H1 (cell line): ENCODE results near the gene VPS13D. TPM values are rescaled to one million over a fixed set of nuclear protein-coding genes. Genes with fewer than 3 reads are reported as not detected.

Experiments
- CTCF ChIA-PET: fragments of 300-600 bp; sonication (Branson Sonifier 250); formaldehyde crosslinking; loops from one replicate; lab custom pipeline; 2021; ENCODE audit not compliant: partially characterized antibody; lab: Charles Lee
- POLR2A ChIA-PET: fragments of 300-600 bp; sonication (Branson Sonifier 250); formaldehyde crosslinking; loops from one replicate; lab custom pipeline; 2021; ENCODE audit warnings: inconsistent platforms; ENCODE audit not compliant: partially characterized antibody; lab: Charles Lee
- DNase-seq, 2 experiments: peaks; one replicate each; pipeline versions ENCODE4 v3.0.0 to v3.0.0-alpha.2; 2010 to 2022; ENCODE audit warnings: low spot score in 2 of 2, low read depth in 1 of 2, mixed read lengths in 1 of 2
- FAIRE-seq: peaks from 2 replicates; lab custom pipeline; 2011; peaks lifted over from hg19 to GRCh38; lab: Jason Lieb, UNC
- H2AFZ ChIP-seq: 2 replicates; pipeline ENCODE4 v1.8.1; 2012; ENCODE audit warnings: low read length, inconsistent platforms
- H2AK5ac ChIP-seq: 2 replicates; pipeline ENCODE4 v1.6.1; 2013; ENCODE audit warnings: low read depth, low read length
- H2BK120ac ChIP-seq: replicated peaks from 2 replicates; pipeline ENCODE3; 2013; ENCODE audit warnings: low read depth, low read length, inconsistent platforms
- H2BK12ac ChIP-seq: 2 replicates; pipeline ENCODE4 v1.6.1; 2013; ENCODE audit warnings: low read depth, low read length
- H2BK15ac ChIP-seq: 2 replicates; pipeline ENCODE4 v1.6.1; 2013; ENCODE audit warnings: low read length
- H2BK20ac ChIP-seq: 2 replicates; pipeline ENCODE4 v1.6.1; 2013; ENCODE audit warnings: low read length
- H2BK5ac ChIP-seq: 2 replicates; pipeline ENCODE4 v1.6.1; 2013; ENCODE audit warnings: low read depth, low read length
- H3K14ac ChIP-seq: 2 replicates; pipeline ENCODE4 v1.6.1; 2013; ENCODE audit warnings: inconsistent platforms; ENCODE audit not compliant: insufficient read length
- H3K18ac ChIP-seq: 2 replicates; pipeline ENCODE4 v1.6.1; 2013; ENCODE audit warnings: low read length; ENCODE audit errors: extremely low read depth
- H3K23ac ChIP-seq: 2 replicates; pipeline ENCODE4 v1.6.1; 2013; ENCODE audit warnings: inconsistent platforms; ENCODE audit not compliant: insufficient read length
- H3K23me2 ChIP-seq: 2 replicates; pipeline ENCODE4 v1.6.1; 2013; ENCODE audit warnings: low read depth, low read length
- H3K27ac ChIP-seq: 2 replicates; pipeline ENCODE4 v1.6.1; 2011; ENCODE audit warnings: low read depth, low read length, inconsistent platforms
- H3K27me3 ChIP-seq, 4 experiments: replicated peaks in 1 of 4; 1 replicate in 1 of 4; 2 replicates in 3 of 4; pipeline versions ENCODE4 v1.6.1 to v1.8.1; 2011 to 2013; ENCODE audit warnings: low read length in 3 of 4, mild to moderate bottlenecking in 3 of 4, inconsistent platforms in 2 of 4, mixed read lengths in 2 of 4, moderate library complexity in 1 of 4; ENCODE audit not compliant: control insufficient read depth in 3 of 4, insufficient read depth in 3 of 4; ENCODE audit errors: extremely low read depth in 1 of 4
- H3K36me3 ChIP-seq, 4 experiments: 2 replicates each; pipeline versions ENCODE4 v1.6.1 to v1.8.1; 2011 to 2013; ENCODE audit warnings: mild to moderate bottlenecking in 4 of 4, low read length in 3 of 4, moderate library complexity in 2 of 4, control low read depth in 1 of 4, inconsistent platforms in 1 of 4; ENCODE audit not compliant: insufficient read depth in 4 of 4, control insufficient read depth in 2 of 4
- H3K4ac ChIP-seq: replicated peaks from 2 replicates; pipeline ENCODE3; 2013; ENCODE audit warnings: low read length, low read depth, mixed read lengths, inconsistent platforms; ENCODE audit not compliant: insufficient read length
- H3K4me1 ChIP-seq, 4 experiments: replicated peaks in 1 of 4; 1 replicate in 1 of 4; 2 replicates in 3 of 4; pipeline versions ENCODE4 v1.6.1 to v1.8.1; 2011 to 2013; ENCODE audit warnings: low read length in 3 of 4, inconsistent platforms in 2 of 4, mixed read lengths in 1 of 4; ENCODE audit not compliant: insufficient read depth in 4 of 4, control insufficient read depth in 3 of 4
- H3K4me2 ChIP-seq, 2 experiments: 2 replicates each; pipeline versions ENCODE4 v1.6.1 to v1.8.1; 2011 to 2013; ENCODE audit warnings: low read depth in 2 of 2, low read length in 2 of 2, control low read depth in 1 of 2, inconsistent platforms in 1 of 2, mild to moderate bottlenecking in 1 of 2; ENCODE audit not compliant: insufficient read depth in 1 of 2
- H3K4me3 ChIP-seq, 4 experiments: fragments of 200-600, 300-600 bp in 1 of 4; sonication (generic), shearing (Covaris generic), sonication (Bioruptor Twin) in 1 of 4; 2 replicates each; pipeline versions ENCODE4 v1.5.1 to v1.8.1; 2011 to 2016; ENCODE audit warnings: low read length in 4 of 4, low read depth in 3 of 4, control low read depth in 2 of 4, inconsistent platforms in 2 of 4, mild to moderate bottlenecking in 2 of 4, mixed read lengths in 1 of 4, moderate library complexity in 1 of 4; ENCODE audit not compliant: insufficient read depth in 2 of 4; ENCODE audit errors: extremely low read depth in 1 of 4
- H3K56ac ChIP-seq: replicated peaks from 2 replicates; pipeline ENCODE3; 2013; ENCODE audit warnings: low read depth, mild to moderate bottlenecking, mixed read lengths, low read length, inconsistent platforms; ENCODE audit not compliant: insufficient read length
- H3K79me1 ChIP-seq: 2 replicates; pipeline ENCODE4 v1.6.1; 2013; ENCODE audit warnings: low read depth, low read length, control low read depth
- H3K79me2 ChIP-seq, 2 experiments: 2 replicates each; pipeline versions ENCODE4 v1.6.1 to v1.8.1; 2012 to 2013; ENCODE audit warnings: low read length in 2 of 2, mild to moderate bottlenecking in 2 of 2, inconsistent platforms in 1 of 2; ENCODE audit not compliant: insufficient read depth in 2 of 2, control insufficient read depth in 1 of 2
- H3K9ac ChIP-seq, 4 experiments: replicated peaks in 1 of 4; 1 replicate in 1 of 4; 2 replicates in 3 of 4; pipeline versions ENCODE4 v1.6.1 to v1.8.1; 2011 to 2013; ENCODE audit warnings: low read depth in 3 of 4, low read length in 3 of 4, control low read depth in 2 of 4, mild to moderate bottlenecking in 2 of 4, moderate library complexity in 2 of 4, inconsistent platforms in 1 of 4; ENCODE audit errors: extremely low read depth in 1 of 4
- H3K9me3 ChIP-seq, 2 experiments: 2 replicates each; pipeline versions ENCODE4 v1.6.1 to v1.8.1; 2012 to 2013; ENCODE audit warnings: mild to moderate bottlenecking in 2 of 2, moderate library complexity in 2 of 2, control low read depth in 1 of 2, inconsistent platforms in 1 of 2, low read depth in 1 of 2, low read length in 1 of 2, mixed read lengths in 1 of 2; ENCODE audit not compliant: insufficient read depth in 2 of 2
- H4K20me1 ChIP-seq, 2 experiments: replicated peaks in 1 of 2; 2 replicates each; pipeline versions ENCODE3 to v1.8.1; 2011 to 2013; ENCODE audit warnings: inconsistent platforms in 2 of 2, low read length in 2 of 2, mild to moderate bottlenecking in 1 of 2; ENCODE audit not compliant: insufficient read depth in 2 of 2, control insufficient read depth in 1 of 2
- H4K5ac ChIP-seq: 2 replicates; pipeline ENCODE4 v1.6.1; 2013; ENCODE audit warnings: low read length, low read depth, mixed read lengths, inconsistent platforms; ENCODE audit not compliant: insufficient read length
- H4K8ac ChIP-seq: 2 replicates; pipeline ENCODE4 v1.8.0; 2013; ENCODE audit warnings: mild to moderate bottlenecking, moderate library complexity, low read length, inconsistent platforms; ENCODE audit not compliant: insufficient read depth; ENCODE audit errors: extremely low read depth
- H4K91ac ChIP-seq: replicated peaks from 2 replicates; pipeline ENCODE3; 2013; ENCODE audit warnings: low read length, mixed read lengths, inconsistent platforms; ENCODE audit not compliant: insufficient read length
- BACH1 ChIP-seq: IDR thresholded peaks from 2 replicates; pipeline ENCODE4 v1.6.1; 2012; ENCODE audit warnings: low read length, improper control_type of control experiment
- KDM1A ChIP-seq: fragments of 200-600, 300-600 bp; sonication (generic); IDR thresholded peaks from 2 replicates; pipeline ENCODE4 v1.7.1; 2016; ENCODE audit warnings: mild to moderate bottlenecking, low read length, borderline replicate concordance
- RBBP5 ChIP-seq: IDR thresholded peaks from 2 replicates; pipeline ENCODE4 v1.7.1; 2012; ENCODE audit warnings: low read depth, mild to moderate bottlenecking, inconsistent platforms, low read length, moderate library complexity, borderline replicate concordance
- SIN3A ChIP-seq, 2 experiments: IDR thresholded peaks in 1 of 2; conservative IDR thresholded peaks in 1 of 2; 2 replicates each; pipeline ENCODE4 v1.6.1; 2011 to 2012; ENCODE audit warnings: low read length in 2 of 2, improper control_type of control experiment in 1 of 2, low read depth in 1 of 2, mild to moderate bottlenecking in 1 of 2
- SIRT6 ChIP-seq: IDR thresholded peaks from one replicate; pipeline ENCODE4 v1.7.1; 2012; ENCODE audit warnings: low read length, inconsistent platforms
- WGBS, 2 experiments: shearing (Covaris generic) in 1 of 2; methylation state at CpG; one replicate each; pipeline versions ENCODE4 v1.1.6 to v1.1.7; 2013 to 2015; ENCODE audit warnings: low lambda C conversion rate in 2 of 2, mixed read lengths in 2 of 2, inconsistent platforms in 1 of 2, low coverage in 1 of 2, missing lambda C conversion rate in 1 of 2; ENCODE audit not compliant: insufficient replicate concordance in 2 of 2, insufficient coverage in 1 of 2, insufficient read length in 1 of 2; ENCODE audit errors: extremely low coverage in 1 of 2, missing lambda C conversion rate in 1 of 2; 5-methylcytosine and 5-hydroxymethylcytosine counted together
- polyA plus RNA-seq, 7 experiments: library from polyadenylated mRNA; depleted of rRNA in 3 of 7; stranded (reverse) in 5 of 7; unstranded in 2 of 7; fragments of >200 nt in 5 of 7; fragments of 200-250 nt in 2 of 7; gene quantifications; 1 replicate in 5 of 7; 2 replicates in 1 of 7; 4 replicates in 1 of 7; pipeline versions ENCODE4 v1.2.1 to v1.2.3, GENCODE V29; 2011 to 2013; ENCODE audit warnings: missing spikeins in 2 of 7, mixed read lengths in 2 of 7
- total RNA-seq: library from RNA; stranded (reverse); fragmentation: NEBNext Ultra II Directional; extraction: Animal tissue kit (Norgen Biotek cat#: 25700); gene quantifications from 2 replicates; pipeline ENCODE4 v1.2.1, GENCODE V29; 2021
- TF ChIP-seq, protein P1 (sequence below): IDR thresholded peaks from 2 replicates; pipeline ENCODE4 v1.6.1; 2012; ENCODE audit warnings: inconsistent platforms
- TF ChIP-seq, protein P2 (sequence below): IDR thresholded peaks from 2 replicates; pipeline ENCODE4 v1.6.1; 2011; ENCODE audit warnings: low read length, improper control_type of control experiment

VPS13D gene
- total and polyA plus RNA-seq, 2 of the 8 experiments (the other 6 are each of a cell fraction or from before 2014, with no cell fraction given), result 10.9 to 31.2 TPM

- no peak overlapping the region for H3K9ac ChIP-seq
- no peaks in the 10 kb centered on the region for H3K79me2 ChIP-seq
- H3K18ac ChIP-seq, result no peak overlapping the region
- no peak overlapping the region for H2BK12ac ChIP-seq
- H2BK120ac ChIP-seq, result no peak overlapping the region
- H2BK5ac ChIP-seq, result no peak overlapping the region
- H4K20me1 ChIP-seq, result peaks cover 0 to 1% of the 10 kb centered on the region in 2 experiments
- FAIRE-seq (no peak), DNase-seq (no peak)
- H3K36me3 ChIP-seq, result no peaks in the 10 kb centered on the region
- no peak overlapping the region for H3K4me3 ChIP-seq
- H2BK15ac ChIP-seq, result no peak overlapping the region
- H3K4ac ChIP-seq, result no peak overlapping the region
- ChIA-PET CTCF (interaction anchor here (0.6 to 17.0 kb wide), 13 partner anchors 11 to 129 kb away, joined by 3 to 503 read pairs (median 4); no protein-coding TSS in a partner anchor), POLR2A (interaction anchor here (1.1 kb wide), 1 partner anchor 72 kb away, joined by 4 read pairs; no protein-coding TSS in a partner anchor)
- no peak overlapping the region for H3K56ac ChIP-seq
- 95% methylated on average over 7 of the region's 7 CpGs; no CpG with 5 or more reads in 1 of the 2 experiments for WGBS, 2 experiments
- H3K9me3 ChIP-seq, result no peaks in the 10 kb centered on the region
- no peak overlapping the region for H3K4me2 ChIP-seq
- H3K23me2 ChIP-seq, result 0 out of 2 replicates have a peak, but pooled peaks cover 3% of the 10 kb centered on the region
- peaks cover 0 to 8% (median 2%) of the 10 kb centered on the region in 4 experiments; a peak in 3 of 7 replicates for H3K4me1 ChIP-seq
- H3K27ac ChIP-seq, result no peak overlapping the region
- H4K91ac ChIP-seq, result no peak overlapping the region
- no peak overlapping the region for H3K14ac ChIP-seq
- no peak for TF ChIP-seq SIN3A (conservative IDR thresholded peaks at IDR 0.05 in 1 of 2, IDR thresholded peaks at IDR 0.05 in 1 of 2; ENCODE audit: low read depth in 1 of 2, low read length in 2 of 2)
- TF ChIP-seq RBBP5, result no peak
- no peak for TF ChIP-seq KDM1A
- TF ChIP-seq BACH1, result no peak
- no peak for TF ChIP-seq SIRT6
- TF ChIP-seq, protein P1, sequence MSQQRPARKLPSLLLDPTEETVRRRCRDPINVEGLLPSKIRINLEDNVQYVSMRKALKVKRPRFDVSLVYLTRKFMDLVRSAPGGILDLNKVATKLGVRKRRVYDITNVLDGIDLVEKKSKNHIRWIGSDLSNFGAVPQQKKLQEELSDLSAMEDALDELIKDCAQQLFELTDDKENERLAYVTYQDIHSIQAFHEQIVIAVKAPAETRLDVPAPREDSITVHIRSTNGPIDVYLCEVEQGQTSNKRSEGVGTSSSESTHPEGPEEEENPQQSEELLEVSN, result no peak
- TF ChIP-seq, protein P2, sequence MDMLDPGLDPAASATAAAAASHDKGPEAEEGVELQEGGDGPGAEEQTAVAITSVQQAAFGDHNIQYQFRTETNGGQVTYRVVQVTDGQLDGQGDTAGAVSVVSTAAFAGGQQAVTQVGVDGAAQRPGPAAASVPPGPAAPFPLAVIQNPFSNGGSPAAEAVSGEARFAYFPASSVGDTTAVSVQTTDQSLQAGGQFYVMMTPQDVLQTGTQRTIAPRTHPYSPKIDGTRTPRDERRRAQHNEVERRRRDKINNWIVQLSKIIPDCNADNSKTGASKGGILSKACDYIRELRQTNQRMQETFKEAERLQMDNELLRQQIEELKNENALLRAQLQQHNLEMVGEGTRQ, result no peak
- peak overlapping the region; percentile 13; the same call in 1 of the 2 replicates for H2AK5ac ChIP-seq
- no peaks in the 10 kb centered on the region for H3K79me1 ChIP-seq
- H3K27me3 ChIP-seq, result no peaks in the 10 kb centered on the region
- no peak overlapping the region for H3K23ac ChIP-seq
- no peak overlapping the region for H2BK20ac ChIP-seq
- no peak overlapping the region for H2AFZ ChIP-seq
- H4K8ac ChIP-seq, result no peak overlapping the region
- no peak overlapping the region for H4K5ac ChIP-seq
Observed at GRCh38 chr1:12197483-12197880, 32.3 kb upstream of the VPS13D start.
